H9 (cell line): ENCODE results near the gene GOLGA3. TPM values are rescaled to one million over a fixed set of nuclear protein-coding genes. Genes with fewer than 3 reads are reported as not detected.

Source experiments
- DNase-seq: peaks from one replicate; pipeline ENCODE4 v3.0.0-alpha.2; 2017
- H2AFZ ChIP-seq: one replicate; pipeline ENCODE4 v1.6.1; 2013; ENCODE audit warnings: mild to moderate bottlenecking, low read length, control low read depth, moderate library complexity
- H2AK5ac ChIP-seq: 2 replicates; pipeline ENCODE4 v1.6.1; 2013; ENCODE audit warnings: low read length, control low read depth, mixed read lengths; ENCODE audit not compliant: insufficient read length
- H2BK120ac ChIP-seq: one replicate; pipeline ENCODE4 v1.6.1; 2013; ENCODE audit warnings: low read depth, mild to moderate bottlenecking, low read length, control low read depth, inconsistent platforms; ENCODE audit not compliant: poor library complexity, severe bottlenecking
- H2BK12ac ChIP-seq: 2 replicates; pipeline ENCODE4 v1.6.1; 2013; ENCODE audit warnings: low read length, control low read depth, mixed read lengths, low read depth; ENCODE audit not compliant: insufficient read length
- H2BK15ac ChIP-seq: 2 replicates; pipeline ENCODE4 v1.6.1; 2013; ENCODE audit warnings: low read depth, low read length, control low read depth
- H2BK20ac ChIP-seq: one replicate; pipeline ENCODE4 v1.6.1; 2013; ENCODE audit warnings: low read depth, mild to moderate bottlenecking, low read length, control low read depth, inconsistent platforms; ENCODE audit not compliant: poor library complexity, severe bottlenecking
- H2BK5ac ChIP-seq: 2 replicates; pipeline ENCODE4 v1.6.1; 2013; ENCODE audit warnings: low read length, control low read depth, mixed read lengths; ENCODE audit not compliant: insufficient read length
- H3K14ac ChIP-seq: 2 replicates; pipeline ENCODE4 v1.6.1; 2013; ENCODE audit warnings: low read length, control low read depth; ENCODE audit not compliant: insufficient read depth
- H3K18ac ChIP-seq: 2 replicates; pipeline ENCODE4 v1.6.1; 2013; ENCODE audit warnings: low read depth, mild to moderate bottlenecking, mixed read lengths, low read length, control low read depth; ENCODE audit not compliant: insufficient read length
- H3K23ac ChIP-seq: 2 replicates; pipeline ENCODE4 v1.6.1; 2013; ENCODE audit warnings: low read length, control low read depth, mixed read lengths, low read depth; ENCODE audit not compliant: insufficient read length
- H3K23me2 ChIP-seq: 2 replicates; pipeline ENCODE4 v1.6.1; 2013; ENCODE audit warnings: low read depth, mild to moderate bottlenecking, mixed read lengths, low read length, control low read depth; ENCODE audit not compliant: insufficient read length, poor library complexity, severe bottlenecking
- H3K27ac ChIP-seq: 2 replicates; pipeline ENCODE4 v1.5.1; 2013; ENCODE audit warnings: low read length, control low read depth, mixed read lengths, low read depth; ENCODE audit not compliant: insufficient read length
- H3K27me3 ChIP-seq: 2 replicates; pipeline ENCODE4 v1.6.1; 2013; ENCODE audit warnings: low read length, control low read depth, inconsistent platforms; ENCODE audit not compliant: insufficient read depth
- H3K4ac ChIP-seq: 2 replicates; pipeline ENCODE4 v1.6.1; 2013; ENCODE audit warnings: low read depth, mild to moderate bottlenecking, control low read depth, inconsistent platforms, low read length, moderate library complexity
- H3K4me1 ChIP-seq: 2 replicates; pipeline ENCODE4 v1.6.1; 2013; ENCODE audit warnings: low read length, control low read depth, inconsistent platforms; ENCODE audit not compliant: insufficient read depth
- H3K4me2 ChIP-seq: 2 replicates; pipeline ENCODE4 v1.6.1; 2013; ENCODE audit warnings: low read length, control low read depth, mixed read lengths; ENCODE audit not compliant: insufficient read length, insufficient read depth
- H3K56ac ChIP-seq: 2 replicates; pipeline ENCODE4 v1.6.1; 2013; ENCODE audit warnings: low read depth, mild to moderate bottlenecking, mixed read lengths, low read length, control low read depth; ENCODE audit not compliant: insufficient read length
- H3K79me1 ChIP-seq: 2 replicates; pipeline ENCODE4 v1.6.1; 2013; ENCODE audit warnings: low read depth, mild to moderate bottlenecking, moderate library complexity, low read length, control low read depth, inconsistent platforms; ENCODE audit not compliant: insufficient read depth, poor library complexity, severe bottlenecking
- H3K79me2 ChIP-seq: 2 replicates; pipeline ENCODE4 v1.6.1; 2013; ENCODE audit warnings: low read length, control low read depth, inconsistent platforms; ENCODE audit not compliant: insufficient read depth
- H3K9ac ChIP-seq: 2 replicates; pipeline ENCODE4 v1.6.1; 2013; ENCODE audit warnings: low read length, control low read depth, mixed read lengths; ENCODE audit not compliant: insufficient read length; ENCODE audit errors: extremely low read depth
- H3K9me3 ChIP-seq: one replicate; pipeline ENCODE4 v1.6.1; 2013; ENCODE audit warnings: low read depth, low read length, inconsistent platforms; ENCODE audit not compliant: control insufficient read depth
- H3T11ph ChIP-seq: one replicate; pipeline ENCODE4 v1.6.1; 2013; ENCODE audit warnings: mild to moderate bottlenecking, low read length, control low read depth, inconsistent platforms
- H4K20me1 ChIP-seq: one replicate; pipeline ENCODE4 v1.6.1; 2013; ENCODE audit not compliant: control insufficient read depth, insufficient read length, insufficient read depth
- H4K5ac ChIP-seq: 2 replicates; pipeline ENCODE4 v1.6.1; 2013; ENCODE audit warnings: low read depth, mild to moderate bottlenecking, mixed read lengths, low read length, control low read depth; ENCODE audit not compliant: insufficient read length
- H4K8ac ChIP-seq: replicated peaks from 2 replicates; pipeline ENCODE4 v1.6.1; 2013; ENCODE audit warnings: low read length, control low read depth, mixed read lengths, low read depth; ENCODE audit not compliant: insufficient read length
- H4K91ac ChIP-seq: 2 replicates; pipeline ENCODE4 v1.6.1; 2013; ENCODE audit warnings: low read depth, mild to moderate bottlenecking, moderate library complexity, mixed read lengths, low read length, control low read depth; ENCODE audit not compliant: insufficient read length
- H3K27ac Mint-ChIP-seq, 3 experiments: 2 replicates in 2 of 3; 3 replicates in 1 of 3; pipeline ENCODE4 v1.8.0; 2020 to 2021; ENCODE audit warnings: mixed read lengths in 3 of 3, mild to moderate bottlenecking in 1 of 3, moderate library complexity in 1 of 3
- H3K27me3 Mint-ChIP-seq: 2 replicates; pipeline ENCODE4 v1.8.0; 2021; ENCODE audit warnings: low read depth, mild to moderate bottlenecking, moderate library complexity, mixed read lengths
- H3K36me3 Mint-ChIP-seq, 3 experiments: 2 replicates in 2 of 3; 3 replicates in 1 of 3; pipeline ENCODE4 v1.8.0; 2020 to 2021; ENCODE audit warnings: low read depth in 3 of 3, mixed read lengths in 3 of 3; ENCODE audit not compliant: insufficient read depth in 1 of 3
- H3K4me1 Mint-ChIP-seq, 2 experiments: 2 replicates each; pipeline ENCODE4 v1.8.0; 2020; ENCODE audit warnings: mixed read lengths in 2 of 2
- H3K4me3 Mint-ChIP-seq, 2 experiments: 2 replicates in 1 of 2; 3 replicates in 1 of 2; pipeline ENCODE4 v1.8.0; 2020 to 2021; ENCODE audit warnings: mild to moderate bottlenecking in 2 of 2, mixed read lengths in 2 of 2, moderate library complexity in 1 of 2
- H3K9me3 Mint-ChIP-seq, 2 experiments: 2 replicates in 1 of 2; 3 replicates in 1 of 2; pipeline ENCODE4 v1.8.0; 2020; ENCODE audit warnings: mild to moderate bottlenecking in 2 of 2, mixed read lengths in 2 of 2, moderate library complexity in 1 of 2
- WGBS: extraction: QIAGEN DNeasy Blood & Tissue Kit; methylation state at CpG from one replicate; pipeline ENCODE4 v1.1.7; 2013; ENCODE audit warnings: missing lambda C conversion rate, low lambda C conversion rate, mixed read lengths; ENCODE audit not compliant: insufficient read length; ENCODE audit errors: extremely low coverage; 5-methylcytosine and 5-hydroxymethylcytosine counted together
- total RNA-seq: library from RNA; stranded (reverse); gene quantifications from 2 replicates; pipeline ENCODE4 v1.2.1, GENCODE V29; 2021
- TF ChIP-seq, protein P1 (sequence below): fragments of 200-600 bp; sonication (generic); conservative IDR thresholded peaks from 3 replicates; pipeline ENCODE4 v1.8.0; 2021; ENCODE audit warnings: antibody characterized with exemption, mild to moderate bottlenecking

The GOLGA3 gene
- total RNA-seq, 1 experiment from 2014 or later, result 40.1 TPM

DNA sequence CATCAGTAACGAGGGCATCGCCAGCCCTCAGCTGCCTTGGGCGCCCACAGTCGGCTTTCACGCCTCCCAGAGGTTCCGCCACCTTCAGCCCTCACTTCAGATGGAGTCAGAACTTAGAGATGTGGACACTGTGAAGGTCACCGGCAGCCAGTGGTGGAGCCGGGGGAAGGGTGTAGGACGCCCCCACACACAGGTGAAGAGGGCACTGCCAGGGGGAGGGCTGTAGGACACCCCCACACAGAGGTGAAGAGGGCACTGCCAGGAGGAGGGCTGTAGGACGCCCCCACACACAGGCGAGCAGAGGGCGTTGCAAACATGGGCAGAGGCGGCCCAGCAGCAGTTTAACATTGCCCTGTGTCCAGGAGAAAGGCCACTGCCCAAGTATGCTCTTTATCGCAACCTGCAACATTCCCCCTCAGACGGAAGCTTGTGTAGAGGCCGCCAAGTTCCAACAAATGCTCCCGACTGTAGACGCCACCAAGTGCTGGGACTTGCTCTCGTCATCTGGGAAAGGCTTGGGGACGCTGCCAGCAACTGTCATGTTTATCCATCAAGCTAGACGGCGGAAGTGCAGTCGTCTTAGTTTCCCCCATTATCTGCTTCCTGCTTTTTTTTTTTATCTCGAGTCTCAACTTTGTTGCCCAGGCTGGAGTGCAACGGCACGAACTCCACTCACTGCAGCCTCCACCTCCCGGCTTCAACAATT lies 62.1 kb downstream of the GOLGA3 start:
- Mint-ChIP-seq H3K4me3 (no peak overlapping the region), H3K36me3 (peaks cover 0 to 16% (median 5%) of the 10 kb centered on the region in 3 experiments; a peak in 4 of 7 replicates)
- H3K27ac ChIP-seq, result no peak overlapping the region

More for the DNA sequence above, 62.1 kb downstream of the GOLGA3 start:
- Histone ChIP-seq H4K8ac (no peak overlapping the region), H3K23me2 (no peaks in the 10 kb centered on the region), H3K4me2 (no peak overlapping the region), H3K9ac (no peak overlapping the region), H2AFZ (no peak overlapping the region), H3K4ac (no peak overlapping the region), H3K27me3 (no peaks in the 10 kb centered on the region), H3K9me3 (no peaks in the 10 kb centered on the region), H3K18ac (no peak overlapping the region), H2BK20ac (no peak overlapping the region), H2BK120ac (no peak overlapping the region), H3T11ph (no peak overlapping the region), H3K14ac (no peak overlapping the region), H3K79me2 (no peaks in the 10 kb centered on the region), H3K23ac (no peak overlapping the region), H2BK5ac (no peak overlapping the region), H3K79me1 (no peaks in the 10 kb centered on the region), H3K56ac (no peak overlapping the region), H4K91ac (no peak overlapping the region), H2AK5ac (no peak overlapping the region), H4K5ac (no peak overlapping the region), H2BK12ac (no peak overlapping the region), H4K20me1 (no peaks in the 10 kb centered on the region), H3K4me1 (no peaks in the 10 kb centered on the region), H2BK15ac (no peak overlapping the region)
- WGBS, result no CpG with 5 or more reads among the region's 27 CpGs
- Mint-ChIP-seq H3K4me1 (peaks cover 3 to 13% of the 10 kb centered on the region in 2 experiments), H3K27me3 (no peaks in the 10 kb centered on the region; the same call in 1 of the 2 replicates), H3K27ac (peak overlapping the region in 2 of 3 experiments; percentile 53 to 74; a peak in 3 of 7 replicates), H3K9me3 (no peaks in the 10 kb centered on the region; a peak in 1 of 5 replicates)
- TF ChIP-seq, protein P1, sequence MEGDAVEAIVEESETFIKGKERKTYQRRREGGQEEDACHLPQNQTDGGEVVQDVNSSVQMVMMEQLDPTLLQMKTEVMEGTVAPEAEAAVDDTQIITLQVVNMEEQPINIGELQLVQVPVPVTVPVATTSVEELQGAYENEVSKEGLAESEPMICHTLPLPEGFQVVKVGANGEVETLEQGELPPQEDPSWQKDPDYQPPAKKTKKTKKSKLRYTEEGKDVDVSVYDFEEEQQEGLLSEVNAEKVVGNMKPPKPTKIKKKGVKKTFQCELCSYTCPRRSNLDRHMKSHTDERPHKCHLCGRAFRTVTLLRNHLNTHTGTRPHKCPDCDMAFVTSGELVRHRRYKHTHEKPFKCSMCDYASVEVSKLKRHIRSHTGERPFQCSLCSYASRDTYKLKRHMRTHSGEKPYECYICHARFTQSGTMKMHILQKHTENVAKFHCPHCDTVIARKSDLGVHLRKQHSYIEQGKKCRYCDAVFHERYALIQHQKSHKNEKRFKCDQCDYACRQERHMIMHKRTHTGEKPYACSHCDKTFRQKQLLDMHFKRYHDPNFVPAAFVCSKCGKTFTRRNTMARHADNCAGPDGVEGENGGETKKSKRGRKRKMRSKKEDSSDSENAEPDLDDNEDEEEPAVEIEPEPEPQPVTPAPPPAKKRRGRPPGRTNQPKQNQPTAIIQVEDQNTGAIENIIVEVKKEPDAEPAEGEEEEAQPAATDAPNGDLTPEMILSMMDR, result no peak
- DNase-seq, result no peak
